ENCODE measurements around the gene PRRT2.

The PRRT2 gene

DNA sequence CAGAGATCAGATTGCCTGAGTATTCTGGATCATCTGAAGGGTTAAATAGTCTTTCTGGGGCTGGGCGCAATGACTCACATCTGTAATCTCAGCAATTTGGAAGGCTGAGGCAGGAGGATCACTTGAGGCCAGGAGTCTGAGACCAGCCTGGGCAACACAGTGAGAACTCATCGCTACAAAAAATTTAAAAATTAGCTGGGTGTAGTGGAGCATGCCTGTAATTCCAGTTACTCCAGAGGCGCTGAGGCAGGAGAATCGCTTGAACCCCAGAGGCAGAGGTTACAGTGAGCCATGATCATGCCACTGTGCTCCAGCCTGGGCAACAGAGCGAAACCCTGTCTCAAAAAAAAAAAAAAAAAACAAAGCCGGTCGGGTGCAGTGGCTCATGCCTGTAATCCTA, 23.9 kb downstream of the PRRT2 start:
- DNase-seq (ENCODE audit: low read depth) = no peak

DNA sequence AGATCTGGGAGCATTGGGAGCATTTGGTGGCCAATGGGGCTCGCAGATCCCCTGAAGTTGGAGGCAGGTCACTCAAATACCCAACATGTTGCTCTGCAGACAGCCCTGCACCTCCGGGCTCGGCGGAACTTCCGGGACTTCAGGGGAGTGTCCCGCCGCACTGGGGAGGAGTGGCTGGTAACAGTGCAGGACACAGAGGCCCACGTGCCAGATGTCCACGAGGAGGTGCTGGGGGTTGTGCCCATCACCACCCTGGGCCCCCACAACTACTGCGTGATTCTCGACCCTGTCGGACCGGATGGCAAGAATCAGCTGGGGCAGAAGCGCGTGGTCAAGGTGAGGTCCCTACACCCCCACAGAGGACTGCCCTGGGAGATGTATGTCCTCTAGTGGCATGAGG, 24.6 kb downstream of the PRRT2 start:
- DNase-seq (ENCODE audit: low read depth) = no peak

DNA sequence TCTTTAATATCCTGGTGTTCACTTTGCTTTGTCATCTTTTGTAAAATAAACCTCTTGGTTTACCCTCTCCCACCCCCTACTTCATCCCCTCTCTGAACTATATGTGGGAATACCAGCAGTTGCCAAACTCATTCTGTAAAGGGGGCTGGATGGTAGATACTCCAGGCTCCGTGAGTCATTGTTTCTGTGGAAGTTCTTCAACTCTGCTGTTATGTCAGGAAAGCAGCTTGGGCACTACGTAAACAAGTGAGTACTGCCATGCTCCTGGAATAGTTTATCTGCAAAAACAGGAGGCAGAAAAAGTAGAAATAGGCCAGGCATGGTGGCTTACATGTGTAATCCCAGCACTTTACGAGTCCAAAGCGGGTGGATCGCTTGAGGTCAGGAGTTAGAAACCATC, 25.8 kb downstream of the PRRT2 start:
- no peak for DNase-seq (ENCODE audit: low read depth)

DNA sequence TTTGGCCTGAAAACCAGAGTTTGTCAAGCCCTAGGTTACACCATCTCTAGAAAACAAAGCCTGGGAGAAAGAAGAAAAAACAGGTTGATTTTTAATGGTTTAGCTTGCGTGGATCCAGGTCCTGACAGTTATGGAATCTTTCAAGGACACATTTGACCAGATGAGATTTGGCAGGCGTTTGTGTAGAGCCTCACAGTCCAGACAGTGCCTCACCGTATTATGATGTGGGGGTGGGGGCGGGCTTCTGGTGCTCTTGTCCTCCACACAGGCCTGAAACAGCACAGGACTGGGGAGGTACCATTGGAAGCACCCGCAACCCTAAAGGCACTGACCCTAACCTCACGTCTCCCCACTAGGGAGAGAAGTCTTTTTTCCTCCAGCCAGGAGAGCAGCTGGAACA, 27.8 kb downstream of the PRRT2 start:
- no peak for DNase-seq (ENCODE audit: low read depth)

DNA sequence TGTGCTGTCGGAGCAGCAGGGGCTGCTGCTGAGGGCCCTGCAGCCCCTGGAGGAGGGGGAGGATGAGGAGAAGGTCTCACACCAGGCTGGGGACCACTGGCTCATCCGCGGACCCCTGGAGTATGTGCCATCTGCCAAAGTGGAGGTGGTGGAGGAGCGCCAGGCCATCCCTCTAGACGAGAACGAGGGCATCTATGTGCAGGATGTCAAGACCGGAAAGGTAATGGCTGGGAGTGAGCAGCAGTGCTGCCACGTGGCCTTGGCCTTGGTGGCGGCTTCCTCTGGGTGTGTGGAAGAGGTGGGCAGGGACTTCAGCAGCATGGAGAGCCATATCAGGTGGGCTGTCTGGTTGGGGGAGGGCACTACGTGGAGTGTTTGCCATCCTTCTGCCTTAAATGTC, 28.2 kb downstream of the PRRT2 start:
- no peak for DNase-seq (ENCODE audit: low read depth)

DNA sequence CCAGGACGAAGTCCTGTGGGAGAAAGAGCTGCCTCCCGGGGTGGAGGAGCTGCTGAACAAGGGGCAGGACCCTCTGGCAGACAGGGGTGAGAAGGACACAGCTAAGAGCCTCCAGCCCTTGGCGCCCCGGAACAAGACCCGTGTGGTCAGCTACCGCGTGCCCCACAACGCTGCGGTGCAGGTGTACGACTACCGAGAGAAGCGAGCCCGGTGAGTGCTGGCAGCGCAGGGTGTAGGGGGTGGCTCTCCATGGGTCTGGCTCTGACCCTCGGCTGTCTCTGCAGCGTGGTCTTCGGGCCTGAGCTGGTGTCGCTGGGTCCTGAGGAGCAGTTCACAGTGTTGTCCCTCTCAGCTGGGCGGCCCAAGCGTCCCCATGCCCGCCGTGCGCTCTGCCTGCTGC, 29.6 kb downstream of the PRRT2 start:
- DNase-seq (ENCODE audit: low read depth) = no peak

DNA sequence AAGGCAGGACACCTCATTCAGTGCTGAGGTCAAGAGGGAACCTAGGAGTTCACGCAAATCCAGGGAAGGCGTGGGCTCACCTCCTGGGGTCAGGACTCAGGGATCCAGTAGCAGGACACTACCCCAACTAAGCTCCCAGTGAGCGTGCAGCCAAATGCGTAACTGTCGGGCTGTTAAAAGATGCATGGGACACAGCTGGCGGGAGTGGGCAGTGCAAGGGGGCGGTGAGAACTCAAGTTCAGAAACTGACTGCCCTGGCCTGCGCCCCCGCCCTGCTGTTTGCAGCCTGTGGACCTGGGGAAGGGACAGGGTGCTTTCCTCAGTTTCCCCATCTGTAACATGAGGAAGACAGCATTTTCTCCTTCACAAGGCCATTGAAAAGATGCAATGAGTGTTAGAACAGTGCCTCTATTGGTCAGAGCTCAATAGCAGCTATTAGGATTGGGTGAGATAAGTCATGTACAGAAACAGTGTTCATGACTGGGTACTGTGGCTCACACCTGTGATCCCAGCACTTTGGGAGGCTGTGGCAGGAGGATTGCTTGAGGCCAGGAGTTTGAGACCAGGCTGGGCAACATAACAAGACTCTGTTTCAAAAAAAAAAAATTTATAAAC, 30.8 kb downstream of the PRRT2 start:
- DNase-seq (ENCODE audit: low read depth) = no peak

DNA sequence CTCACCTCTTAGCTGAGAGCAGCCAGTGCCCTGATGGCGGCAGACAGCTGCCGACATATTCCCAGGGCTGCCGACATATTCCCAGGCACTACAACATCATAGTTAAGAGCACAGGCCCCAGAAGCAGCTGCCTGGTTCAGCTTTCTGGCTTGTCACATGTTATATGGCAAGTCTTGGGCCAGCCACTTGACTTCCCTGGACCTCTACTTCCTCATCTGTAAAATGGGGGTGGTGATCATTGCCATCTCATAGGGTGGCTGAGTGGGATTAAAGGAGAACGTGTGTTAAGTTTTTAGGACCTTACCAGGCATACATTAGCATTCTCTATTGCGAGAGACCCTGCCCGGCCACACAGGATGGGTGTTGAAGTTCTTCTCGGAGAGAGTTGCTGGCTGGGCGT, 31.9 kb downstream of the PRRT2 start:
- no peak for DNase-seq (ENCODE audit: low read depth)

DNA sequence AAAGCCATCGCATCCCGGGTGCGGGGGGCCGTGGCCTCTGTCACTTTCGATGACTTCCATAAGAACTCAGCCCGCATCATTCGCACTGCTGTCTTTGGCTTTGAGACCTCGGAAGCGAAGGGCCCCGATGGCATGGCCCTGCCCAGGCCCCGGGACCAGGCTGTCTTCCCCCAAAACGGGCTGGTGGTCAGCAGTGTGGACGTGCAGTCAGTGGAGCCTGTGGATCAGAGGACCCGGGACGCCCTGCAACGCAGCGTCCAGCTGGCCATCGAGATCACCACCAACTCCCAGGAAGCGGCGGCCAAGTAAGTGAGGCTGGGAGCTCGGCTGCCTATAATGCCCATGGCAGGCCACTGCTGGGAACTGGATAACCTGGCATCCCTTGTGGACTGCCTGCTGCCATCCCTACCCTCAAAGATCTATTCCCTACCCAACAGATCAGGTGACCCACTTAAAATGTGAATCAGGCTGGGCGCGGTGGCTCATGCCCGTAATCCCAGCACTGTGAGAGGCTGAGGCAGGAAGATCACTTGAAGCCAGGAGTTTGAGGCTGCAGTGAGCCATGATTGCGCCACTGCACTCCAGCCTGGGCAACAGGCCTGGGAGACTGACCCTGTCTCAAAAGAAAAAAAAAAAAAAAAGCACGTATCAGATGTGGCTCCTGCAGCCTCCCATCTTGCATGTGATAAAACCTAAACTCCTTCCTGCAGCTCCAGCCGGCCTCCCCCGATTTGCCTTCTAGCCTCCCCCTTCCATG, 32.8 kb downstream of the PRRT2 start:
- no peak for DNase-seq (ENCODE audit: low read depth)

DNA sequence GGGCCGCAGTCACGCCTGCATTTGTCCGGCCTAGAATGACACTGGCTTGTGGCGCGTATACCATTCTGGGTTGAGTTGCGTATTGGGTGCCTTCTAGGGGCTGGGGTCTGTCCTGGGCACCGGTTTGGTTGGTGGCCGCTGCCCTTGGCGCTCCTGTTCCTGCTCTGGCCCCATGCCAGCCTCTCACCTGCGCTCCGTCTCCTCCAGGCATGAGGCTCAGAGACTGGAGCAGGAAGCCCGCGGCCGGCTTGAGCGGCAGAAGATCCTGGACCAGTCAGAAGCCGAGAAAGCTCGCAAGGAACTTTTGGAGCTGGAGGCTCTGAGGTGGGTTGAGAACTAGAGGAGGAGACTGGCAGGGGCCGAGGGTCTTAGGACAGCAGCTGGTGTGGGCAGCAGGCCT, 33.7 kb downstream of the PRRT2 start:
- DNase-seq (ENCODE audit: low read depth) = no peak

DNA sequence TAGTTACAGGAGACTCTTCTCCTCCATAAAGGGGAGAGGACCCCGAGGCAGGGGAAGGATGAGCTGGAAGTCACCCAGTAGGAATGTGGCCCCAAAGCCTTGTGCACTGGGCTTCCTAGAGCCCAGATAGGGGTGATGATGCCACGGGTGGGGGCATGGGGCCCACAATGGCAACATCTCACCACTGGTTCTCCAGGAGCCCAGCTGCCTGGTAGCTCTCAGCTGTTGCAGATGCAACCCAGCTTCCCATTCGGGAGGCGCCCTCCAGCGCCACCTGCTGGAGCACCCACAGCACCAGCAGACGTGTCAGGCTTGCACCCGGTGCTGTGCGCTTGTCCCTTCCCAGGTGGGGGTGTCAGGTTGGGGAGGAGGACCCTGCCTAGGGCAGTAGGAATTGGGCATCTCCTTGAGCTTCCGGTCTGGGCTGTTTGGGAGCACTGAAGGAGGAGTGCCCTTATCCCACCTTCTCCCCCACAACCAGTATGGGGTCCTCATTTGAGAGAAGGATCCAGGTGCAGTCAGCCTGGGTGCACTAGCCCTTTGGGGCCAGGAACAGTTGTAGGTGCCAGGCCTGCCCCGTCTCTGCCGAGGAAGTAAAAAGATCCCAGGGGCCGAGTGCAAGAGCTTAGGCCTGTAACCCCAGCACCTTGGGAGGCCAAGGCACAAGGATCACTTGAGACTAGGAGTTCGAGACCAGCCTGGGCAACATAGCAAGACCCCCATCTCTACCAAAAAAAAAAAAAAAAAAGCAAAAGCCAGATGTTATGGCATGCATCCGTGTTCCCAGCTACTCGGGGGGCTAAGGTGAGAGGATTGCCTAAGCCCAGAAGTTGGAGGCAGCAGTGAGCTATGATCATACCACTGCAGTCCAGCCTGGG, 36.7 kb downstream of the PRRT2 start:
- peak; percentile 74 for DNase-seq (ENCODE audit: low read depth)

DNA sequence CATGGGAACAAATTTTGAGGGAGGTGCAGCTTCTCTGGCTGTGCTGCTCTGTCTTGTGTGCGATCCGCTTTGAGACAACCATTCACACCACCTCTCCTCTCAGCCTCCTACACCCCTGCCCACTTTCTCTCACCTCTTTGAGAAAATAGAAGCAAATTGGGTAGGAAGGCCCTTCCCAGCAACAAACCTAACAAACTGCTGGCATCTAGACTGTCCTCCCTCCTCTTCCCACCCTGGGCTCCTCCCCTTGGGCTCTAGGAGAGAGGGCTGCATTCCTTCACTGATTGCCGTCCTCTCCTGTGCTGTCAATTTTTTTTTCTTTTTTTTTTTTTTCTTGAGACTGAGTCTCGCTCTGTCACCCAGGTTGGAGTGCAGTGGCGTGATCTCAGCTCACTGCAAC, 37.5 kb downstream of the PRRT2 start:
- no peak for DNase-seq (ENCODE audit: low read depth)

DNA sequence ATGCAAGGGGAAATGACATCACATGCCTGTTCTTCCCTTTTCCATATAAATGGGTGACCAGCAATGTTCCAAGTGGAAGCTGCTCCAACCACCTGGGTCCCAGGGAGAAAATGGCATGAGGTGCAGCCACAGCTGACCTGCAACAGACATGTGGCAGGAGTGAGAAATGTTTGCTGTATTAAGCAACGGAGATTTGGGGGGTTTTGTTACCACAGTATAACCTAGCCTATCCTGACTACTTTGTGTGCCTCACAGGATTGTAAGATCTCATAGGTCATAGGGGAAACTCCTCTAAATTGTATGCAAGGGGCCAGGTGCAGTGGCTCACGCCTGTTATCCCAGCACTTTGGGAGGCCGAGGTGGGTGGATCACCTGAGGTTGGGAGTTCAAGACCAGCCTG, 39.0 kb downstream of the PRRT2 start:
- no peak for DNase-seq (ENCODE audit: low read depth)

DNA sequence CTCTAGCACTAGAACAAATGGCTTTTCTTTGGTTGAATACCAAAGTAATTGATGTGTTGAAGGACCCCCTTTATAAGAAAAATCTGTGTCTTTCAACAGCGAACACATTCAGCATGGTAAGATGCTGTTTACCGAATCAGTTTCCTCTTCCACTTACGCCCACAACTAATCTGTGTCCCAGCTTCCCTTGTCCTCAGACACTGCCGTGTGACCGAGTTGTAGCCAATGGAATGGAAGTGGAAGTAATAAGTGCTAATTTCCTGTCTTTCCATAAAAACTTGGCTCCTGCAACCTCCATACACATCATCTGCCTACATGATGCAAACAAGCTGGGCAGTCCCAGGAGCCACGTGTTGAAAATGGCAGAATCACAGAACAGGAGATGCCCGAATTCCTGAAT, 40.7 kb downstream of the PRRT2 start:
- no peak for DNase-seq (ENCODE audit: low read depth)

DNA sequence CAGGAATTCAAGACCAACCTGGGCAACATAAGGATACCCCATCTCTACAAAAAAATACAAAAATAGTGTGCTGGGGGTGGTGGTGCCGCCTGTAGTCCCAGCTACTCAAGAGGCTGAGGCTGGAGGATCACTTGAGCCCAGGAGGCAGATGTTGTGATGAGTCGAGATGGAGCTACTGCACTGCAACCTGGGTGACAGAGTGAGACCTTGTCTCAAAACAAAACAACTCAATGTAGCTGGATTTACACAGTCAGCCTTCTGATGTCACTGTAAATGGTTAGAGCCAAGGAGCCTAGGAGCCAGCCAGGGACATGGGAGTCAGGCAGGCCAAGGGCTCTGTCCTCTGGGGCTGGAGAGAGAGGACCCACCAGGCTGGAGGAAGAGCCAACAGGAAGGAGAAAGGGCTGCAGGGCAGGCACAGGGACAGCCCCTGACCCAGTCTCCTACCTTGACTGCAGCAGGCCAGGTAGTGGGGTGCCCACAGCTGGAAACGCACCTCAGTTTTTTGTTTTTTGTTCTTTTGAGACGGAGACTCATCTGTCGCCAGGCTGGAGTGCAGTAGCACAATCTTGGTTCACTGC, 42.6 kb downstream of the PRRT2 start:
- no peak for DNase-seq (ENCODE audit: low read depth)

DNA sequence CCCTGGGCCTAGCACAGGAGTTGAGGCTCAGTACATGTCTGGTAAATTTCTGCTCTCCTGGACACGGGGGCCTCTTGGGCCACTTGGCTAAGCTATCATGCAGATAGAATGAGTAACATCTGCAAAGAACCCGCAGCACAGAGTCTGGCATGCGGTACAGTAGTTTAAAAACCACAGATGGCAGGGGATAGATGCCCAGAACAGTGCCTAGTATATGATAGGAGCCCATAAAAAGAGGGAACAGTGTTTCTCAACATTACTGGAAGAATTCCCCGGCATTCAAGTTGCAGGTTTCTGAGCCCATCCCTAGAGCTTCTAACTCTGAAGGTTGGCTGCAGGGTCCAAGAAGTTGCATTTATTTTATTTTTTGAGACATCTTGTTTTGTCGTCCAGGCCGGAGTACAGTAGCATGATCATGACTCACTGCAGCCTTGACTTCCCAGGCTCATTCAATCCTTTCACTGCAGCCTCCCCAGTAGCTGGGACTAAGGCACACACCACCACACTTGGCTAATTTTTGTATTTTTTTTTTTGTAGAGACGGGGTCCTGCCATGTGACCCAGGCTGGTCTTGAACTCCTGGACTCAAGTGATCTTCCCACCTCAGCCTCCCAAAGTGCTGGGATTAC, 45.3 kb downstream of the PRRT2 start:
- no peak for DNase-seq (ENCODE audit: low read depth)

DNA sequence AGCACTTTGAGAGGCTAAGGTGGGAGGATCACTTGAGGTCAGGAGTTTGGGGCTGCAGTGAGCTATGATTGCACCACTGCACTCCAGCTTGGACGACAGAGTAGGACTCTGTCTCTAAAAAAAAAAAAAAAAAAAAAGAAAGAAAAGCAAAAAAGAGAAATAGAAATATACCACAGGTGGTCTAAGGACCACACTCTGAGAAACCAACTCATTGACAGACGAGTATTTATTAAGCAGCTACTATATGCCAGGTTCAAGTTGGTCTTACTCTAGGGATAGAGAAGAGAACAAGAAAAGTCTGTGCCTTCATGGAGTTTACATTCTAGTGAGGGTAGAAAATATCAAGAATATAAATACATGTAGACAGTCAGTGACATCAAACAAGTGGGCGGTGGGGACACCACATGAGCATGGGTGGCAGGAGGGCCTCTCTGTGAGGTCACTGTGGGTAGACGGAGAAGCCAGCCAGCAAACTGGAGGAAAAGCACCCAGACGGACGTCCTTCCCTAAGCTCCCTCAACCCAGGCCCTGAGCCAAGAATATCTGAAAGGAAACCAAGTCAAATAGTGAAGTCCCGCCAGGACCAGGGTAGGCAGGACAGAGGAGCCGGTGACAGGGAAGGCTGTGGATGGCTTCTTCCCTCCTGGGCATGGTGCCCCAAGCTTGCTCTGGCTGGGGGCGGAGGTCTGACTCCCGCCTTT, 46.3 kb downstream of the PRRT2 start:
- no peak for DNase-seq (ENCODE audit: low read depth)

DNA sequence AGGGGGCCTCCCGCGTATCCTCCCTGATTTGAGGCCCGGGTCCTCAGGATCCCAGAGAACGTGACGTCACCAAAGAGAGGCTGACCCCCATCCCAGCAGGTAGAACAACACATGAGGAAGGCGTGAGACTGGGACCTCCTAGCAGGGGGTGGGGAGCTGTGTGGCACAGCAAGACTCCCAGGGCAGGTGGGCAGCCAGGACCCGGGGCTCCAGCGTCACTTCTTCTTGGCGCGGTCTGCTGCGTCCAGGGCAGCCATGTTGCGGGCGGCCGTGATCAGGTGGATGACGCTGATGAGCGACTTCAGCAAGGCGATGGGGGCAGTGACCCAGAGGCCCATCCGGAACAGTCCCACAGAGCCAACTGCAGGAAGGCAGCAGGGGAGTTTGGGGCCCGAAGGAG, 47.0 kb downstream of the PRRT2 start:
- no peak for DNase-seq (ENCODE audit: low read depth)

DNA sequence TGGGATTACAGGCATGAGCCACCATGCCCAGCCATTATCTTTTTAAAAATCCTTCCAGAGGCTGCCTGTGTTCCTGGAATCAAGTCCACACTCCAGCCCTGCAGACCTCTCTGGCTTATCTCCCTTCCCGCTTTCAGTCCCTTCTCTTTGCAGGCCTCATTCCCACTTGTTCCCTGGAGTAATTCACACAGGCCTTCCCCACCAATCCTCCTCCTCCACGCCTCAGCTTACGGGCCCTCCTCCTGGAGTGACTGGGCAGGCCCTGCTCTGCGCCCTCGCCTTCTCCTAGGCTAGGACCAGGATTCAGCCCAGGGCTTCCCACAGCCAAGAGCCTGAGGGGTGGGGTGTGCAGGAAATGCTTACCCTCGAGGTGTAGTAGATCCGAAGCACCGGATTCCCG, 48.2 kb downstream of the PRRT2 start:
- no peak for DNase-seq (ENCODE audit: low read depth)

DNA sequence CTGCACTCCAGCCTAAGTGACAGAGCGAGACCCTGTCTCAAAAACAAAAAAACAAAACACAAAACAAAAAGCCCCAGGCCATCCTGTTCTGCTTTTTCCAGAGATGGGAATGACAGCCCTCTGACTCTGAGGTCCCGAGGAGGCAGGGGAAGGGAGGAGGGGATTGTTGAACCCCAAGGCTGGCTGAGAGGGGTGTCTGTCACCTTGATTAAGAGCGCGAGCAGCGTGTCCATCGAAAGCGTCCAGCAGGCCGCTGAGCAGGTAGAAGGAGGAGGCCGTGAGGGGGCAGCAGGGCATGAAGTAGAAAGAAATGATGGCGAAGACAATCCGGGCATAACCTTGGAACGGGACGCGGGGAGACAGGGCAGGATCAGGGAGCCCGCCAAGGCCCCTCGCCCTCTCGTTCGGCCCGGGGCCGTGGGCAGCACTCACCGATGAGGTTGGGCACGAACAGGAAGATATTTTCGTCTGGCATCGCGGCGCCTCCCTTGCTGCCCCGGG, 50.4 kb downstream of the PRRT2 start:
- no peak for DNase-seq (ENCODE audit: low read depth)

DNA sequence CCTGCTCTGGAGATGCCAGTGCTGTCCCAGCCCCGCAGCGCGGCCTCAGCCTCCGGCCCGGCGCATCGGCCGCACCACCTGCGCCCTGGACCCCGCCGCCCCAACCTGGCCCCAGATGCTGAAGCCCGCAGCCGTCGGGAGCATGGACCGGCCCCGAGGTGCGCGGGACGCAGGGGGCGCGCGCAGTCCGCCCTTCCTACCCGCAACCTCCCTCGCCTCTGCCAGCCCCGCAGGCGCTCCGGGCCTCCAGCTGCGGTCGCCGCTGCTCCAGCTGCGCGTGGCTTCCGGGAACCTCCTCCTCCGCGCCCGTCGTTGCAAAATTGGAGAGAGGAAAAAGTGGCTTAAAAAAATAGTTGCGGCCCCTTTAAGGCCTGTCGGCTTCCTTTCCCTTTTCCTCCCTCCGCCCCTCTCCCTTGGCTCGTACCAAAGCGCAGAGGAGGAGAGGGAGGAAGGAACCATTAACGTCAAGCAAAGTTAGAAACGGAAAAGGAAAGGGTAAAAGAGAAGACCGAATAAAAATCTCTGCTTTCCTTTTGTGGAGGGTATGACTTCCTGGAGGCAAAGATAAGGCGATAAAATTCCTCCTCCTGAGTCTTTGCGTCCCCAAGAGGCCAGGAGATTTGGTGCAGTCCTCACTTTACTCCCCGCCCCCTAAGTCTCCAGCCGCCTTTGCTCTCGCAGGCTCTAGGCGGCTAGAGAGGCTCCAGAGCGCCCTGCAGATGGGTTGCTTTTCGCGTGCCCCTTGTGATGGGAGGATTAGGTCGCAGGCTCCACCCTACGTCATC, 51.1 kb downstream of the PRRT2 start, which contains the start of gene CDIPT:
CDIPT (minus strand) TSS at position 343 of the 785 bp plus-strand sequence. CDS start 369 bp downstream, outside the sequence.
- peak; percentile 87 for DNase-seq (ENCODE audit: low read depth)
